Subcutaneous adipose tissue (tissue), 4 donors: Measurements from ENCODE around the gene CBFA2T3. TPM values are rescaled to one million over a fixed set of nuclear protein-coding genes. Genes with fewer than 3 reads are reported as not detected.

ENCODE experiments used
- total RNA-seq, 4 donors: library from RNA; depleted of rRNA; stranded (reverse); fragments of >200 nt; gene quantifications; one replicate each; pipeline ENCODE4 v1.1.0, GENCODE V29; 2016
- TF ChIP-seq, protein P1 (sequence below): fragments of 450-650 bp; IDR thresholded peaks from one replicate; pipeline ENCODE4 v1.5.1; 2016; ENCODE audit warnings: low read depth, mild to moderate bottlenecking, control low read depth, antibody characterized with exemption, moderate library complexity

CBFA2T3 gene
- total RNA-seq, 4 donors from 2014 or later: 0.49 to 6.6 (median 1.1) TPM

DNA sequence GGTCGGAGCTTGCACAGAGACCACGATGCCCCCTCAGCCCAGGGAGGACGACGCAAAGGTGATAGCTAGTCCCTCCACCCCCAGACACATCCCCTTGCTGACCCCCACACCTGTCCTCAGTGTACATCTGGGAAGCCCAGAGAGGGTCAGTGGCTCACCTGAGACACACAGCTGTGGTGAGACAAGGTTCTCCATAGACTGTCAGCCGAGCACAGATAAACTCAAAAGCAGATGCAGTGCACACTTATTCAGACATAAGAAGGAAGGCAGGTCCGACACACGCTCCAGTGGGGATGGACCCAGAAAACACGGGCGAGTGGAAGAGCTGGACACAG lies 19.6 kb downstream of the CBFA2T3 start:
- TF ChIP-seq, protein P1, sequence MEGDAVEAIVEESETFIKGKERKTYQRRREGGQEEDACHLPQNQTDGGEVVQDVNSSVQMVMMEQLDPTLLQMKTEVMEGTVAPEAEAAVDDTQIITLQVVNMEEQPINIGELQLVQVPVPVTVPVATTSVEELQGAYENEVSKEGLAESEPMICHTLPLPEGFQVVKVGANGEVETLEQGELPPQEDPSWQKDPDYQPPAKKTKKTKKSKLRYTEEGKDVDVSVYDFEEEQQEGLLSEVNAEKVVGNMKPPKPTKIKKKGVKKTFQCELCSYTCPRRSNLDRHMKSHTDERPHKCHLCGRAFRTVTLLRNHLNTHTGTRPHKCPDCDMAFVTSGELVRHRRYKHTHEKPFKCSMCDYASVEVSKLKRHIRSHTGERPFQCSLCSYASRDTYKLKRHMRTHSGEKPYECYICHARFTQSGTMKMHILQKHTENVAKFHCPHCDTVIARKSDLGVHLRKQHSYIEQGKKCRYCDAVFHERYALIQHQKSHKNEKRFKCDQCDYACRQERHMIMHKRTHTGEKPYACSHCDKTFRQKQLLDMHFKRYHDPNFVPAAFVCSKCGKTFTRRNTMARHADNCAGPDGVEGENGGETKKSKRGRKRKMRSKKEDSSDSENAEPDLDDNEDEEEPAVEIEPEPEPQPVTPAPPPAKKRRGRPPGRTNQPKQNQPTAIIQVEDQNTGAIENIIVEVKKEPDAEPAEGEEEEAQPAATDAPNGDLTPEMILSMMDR: no peak

DNA sequence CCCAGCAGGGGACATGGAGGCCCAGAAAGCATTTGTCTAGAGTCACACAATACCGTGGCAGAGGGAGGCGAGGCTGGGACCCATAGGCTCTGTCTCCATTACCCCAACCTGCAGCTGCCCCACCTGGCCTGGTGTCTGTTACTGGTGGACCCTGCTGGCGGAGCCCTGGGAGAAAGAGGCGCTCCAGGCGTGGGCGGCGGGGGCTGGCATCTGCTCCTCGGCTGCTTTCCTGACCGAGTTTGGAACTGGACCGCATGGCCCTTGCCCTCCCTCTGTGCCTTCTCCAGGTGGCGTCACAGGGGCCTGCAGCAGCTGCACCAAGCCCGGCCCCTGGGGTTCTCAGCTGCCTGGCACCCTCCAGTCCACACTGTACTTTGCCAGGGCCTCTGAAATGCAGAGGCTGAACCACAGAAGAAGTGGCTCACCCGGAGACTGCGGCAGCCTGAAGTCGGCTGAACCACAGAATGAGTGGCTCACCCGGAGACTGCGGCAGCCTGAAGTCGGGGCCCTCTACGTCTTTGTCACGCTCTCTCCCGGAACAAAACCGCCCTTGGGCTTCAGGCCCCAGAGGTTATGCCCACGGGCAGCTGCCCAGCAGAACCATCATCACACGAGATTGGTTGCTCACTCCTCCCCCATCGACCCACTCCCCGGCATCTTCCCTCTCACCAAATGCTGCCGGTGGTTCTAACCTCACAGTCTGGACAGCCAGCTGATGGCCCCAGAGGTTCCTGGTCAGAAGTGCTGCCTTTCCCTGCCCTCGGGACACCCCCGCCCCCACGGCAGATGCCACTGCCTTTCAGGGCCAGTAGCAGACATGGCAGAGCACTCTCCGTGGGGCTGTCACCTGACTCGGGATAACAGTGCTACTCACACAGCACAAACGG lies 20.2 kb downstream of the CBFA2T3 start:
- TF ChIP-seq, protein P1: no peak

DNA sequence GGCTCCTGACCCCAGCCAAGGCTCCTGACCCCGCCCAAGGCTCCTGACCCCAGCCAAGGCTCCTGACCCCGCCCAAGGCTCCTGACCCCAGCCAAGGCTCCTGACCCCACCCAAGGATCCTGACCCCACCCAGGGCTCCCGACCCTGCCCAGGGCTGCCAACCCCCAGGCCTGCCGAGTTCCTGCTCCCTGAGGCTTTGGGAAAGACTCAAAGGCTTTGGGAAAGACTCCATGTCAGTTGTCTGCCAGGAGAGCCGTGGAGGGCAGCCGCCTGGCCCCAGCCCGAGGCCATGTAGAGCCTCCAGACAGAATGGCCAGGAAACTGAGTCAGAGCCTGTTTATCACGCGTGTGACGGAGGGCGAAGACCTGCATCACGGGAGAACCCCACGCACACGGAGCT lies 21.1 kb downstream of the CBFA2T3 start:
- TF ChIP-seq, protein P1: no peak

DNA sequence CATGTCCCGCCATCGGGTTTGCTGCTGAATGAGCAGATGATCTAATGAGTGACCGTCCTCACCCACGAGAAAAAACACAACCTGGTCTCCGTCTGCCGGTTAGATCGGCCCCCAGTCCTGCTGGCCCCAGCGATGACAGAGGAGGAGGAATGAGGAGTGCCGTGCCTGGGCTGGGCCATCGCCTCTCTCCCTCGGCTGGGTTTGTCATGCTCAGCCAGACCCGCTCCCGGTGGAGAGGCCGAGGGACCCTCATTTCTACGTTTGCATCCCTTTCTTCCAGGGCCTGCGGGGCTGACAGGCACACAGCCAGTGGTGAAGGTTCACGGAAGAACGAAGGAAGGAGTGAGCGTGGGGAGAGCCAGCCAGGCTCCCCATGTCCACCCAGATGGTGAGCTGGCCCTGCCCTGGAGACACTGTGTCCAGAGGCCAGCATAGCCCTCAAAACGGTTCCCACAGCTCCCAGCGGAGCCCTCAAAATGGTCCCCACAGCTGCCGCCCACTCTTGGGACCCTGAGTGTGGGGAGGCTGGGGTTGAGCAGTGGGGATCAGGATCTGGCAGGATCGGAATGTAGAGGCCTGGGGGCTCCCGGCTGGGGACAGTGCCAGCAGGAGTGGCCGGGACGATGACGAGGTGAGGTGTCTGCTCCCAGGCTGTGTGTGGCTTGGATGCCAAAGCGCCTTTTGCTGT lies 23.9 kb downstream of the CBFA2T3 start:
- TF ChIP-seq, protein P1: no peak

DNA sequence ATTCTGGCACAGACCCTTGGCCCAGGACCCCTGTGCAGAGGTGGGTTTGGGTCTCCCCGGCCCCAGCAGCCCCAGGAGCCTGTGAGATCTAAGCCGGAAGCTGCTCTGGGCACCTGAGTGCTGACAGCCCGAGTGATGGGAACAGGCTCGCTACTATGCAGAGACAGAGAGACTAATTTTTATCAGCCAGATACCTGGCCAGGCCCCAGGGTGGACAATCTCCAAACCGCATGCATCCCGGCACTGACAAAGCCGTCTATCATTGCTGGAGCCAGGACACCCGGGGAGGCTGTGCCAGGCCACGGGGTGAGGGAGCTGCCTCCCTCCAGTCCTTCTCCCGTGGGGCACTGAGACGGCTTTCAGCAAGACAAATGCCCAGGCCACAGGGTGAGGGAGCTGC lies 25.0 kb downstream of the CBFA2T3 start:
- TF ChIP-seq, protein P1: no peak

DNA sequence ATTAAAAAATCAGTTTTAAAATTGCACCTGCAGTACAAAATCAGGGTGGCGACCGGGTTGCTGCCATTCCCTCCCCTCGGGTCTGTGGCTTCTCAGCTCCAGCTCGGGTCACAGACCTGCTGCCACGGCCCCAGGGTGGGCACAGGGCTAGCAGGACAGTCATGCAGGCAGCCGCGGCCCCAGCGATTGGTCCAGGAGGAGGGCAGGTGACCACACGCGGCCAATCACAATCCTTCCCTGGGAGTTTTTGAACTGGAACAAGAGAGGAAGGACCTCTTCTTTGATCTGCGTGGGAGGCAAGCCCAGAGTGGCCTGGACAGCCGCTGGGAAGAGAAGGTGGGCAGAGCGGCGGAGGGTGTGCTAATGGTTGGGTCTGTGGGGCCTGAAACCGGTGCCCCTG lies 25.5 kb downstream of the CBFA2T3 start:
- TF ChIP-seq, protein P1: no peak

DNA sequence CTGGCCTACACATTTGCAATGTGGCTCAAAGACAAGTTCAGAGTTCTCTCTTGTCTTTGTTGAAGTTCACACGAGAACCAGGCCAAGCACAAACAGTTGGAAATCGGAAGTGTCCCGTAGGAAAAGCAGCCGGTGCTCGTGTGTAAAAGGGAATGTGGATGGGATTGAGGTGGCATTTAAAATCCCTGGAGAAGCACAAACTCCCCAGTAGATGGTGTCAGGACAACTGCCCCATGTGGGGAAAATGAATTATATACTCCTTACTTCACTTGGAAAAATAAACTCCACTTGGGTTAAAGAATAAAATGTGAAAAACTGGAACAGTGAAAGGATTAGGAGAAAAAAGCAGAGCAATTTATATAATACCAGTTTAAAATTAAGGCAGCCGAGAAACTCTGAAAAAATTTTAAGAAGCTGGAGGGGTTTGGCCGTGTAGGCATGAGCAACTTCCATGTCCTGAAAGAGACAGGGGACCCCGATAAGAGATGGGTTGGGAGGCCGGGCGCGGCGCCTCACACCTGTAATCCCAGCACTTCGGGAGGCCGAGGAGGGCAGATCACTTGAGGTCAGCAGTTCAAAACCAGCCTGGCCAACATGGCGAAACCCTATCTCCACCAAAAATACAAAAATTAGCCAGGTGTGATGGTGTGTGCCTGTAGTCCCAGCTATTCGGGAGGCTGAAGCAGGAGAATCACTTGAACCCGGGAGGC lies 28.1 kb downstream of the CBFA2T3 start:
- TF ChIP-seq, protein P1: no peak
